AG04449 (cell line): ENCODE data around the gene GPX7.

Source experiments
- CTCF ChIA-PET: fragments of 350-600 bp; formaldehyde crosslinking; extraction: SDS; loops from one replicate; lab custom pipeline; 2021; ENCODE audit warnings: antibody characterized with exemption; lab: Yijun Ruan, JAX
- POLR2A ChIA-PET: fragments of 400-600, 350-600 bp; formaldehyde crosslinking; extraction: SDS; loops from one replicate; lab custom pipeline; 2020; ENCODE audit warnings: antibody characterized with exemption, inconsistent platforms; lab: Yijun Ruan, JAX
- DNase-seq: peaks from one replicate; pipeline ENCODE4 v3.0.0-alpha.2; 2010; ENCODE audit warnings: low read depth, low spot score
- H3K4me3 ChIP-seq: 2 replicates; pipeline ENCODE4 v1.5.1; 2011; ENCODE audit warnings: low read depth, mild to moderate bottlenecking, control low read depth, low read length
- TF ChIP-seq, protein P1 (sequence below): IDR thresholded peaks from one replicate; pipeline ENCODE4 v1.5.1; 2011; ENCODE audit warnings: mild to moderate bottlenecking, moderate library complexity, low read length, control low read depth, inconsistent platforms; ENCODE audit not compliant: insufficient read depth; ENCODE audit errors: missing control alignments

GPX7 gene

DNA sequence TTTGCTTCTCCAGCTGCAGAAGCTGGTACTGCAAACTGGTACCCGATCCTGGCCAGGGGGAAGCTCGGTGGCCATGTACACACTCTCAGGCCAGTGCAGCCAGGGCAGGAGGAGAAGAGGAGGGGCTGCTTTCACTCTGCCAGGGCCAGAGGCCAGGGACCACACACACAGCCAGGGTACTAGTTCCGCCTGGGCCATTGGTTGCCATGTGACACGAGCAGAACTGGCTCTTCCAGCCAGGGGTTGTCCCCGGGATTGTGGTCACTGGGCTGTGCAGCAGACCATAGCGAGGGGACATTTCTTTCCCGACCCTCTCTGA, 27.1 kb downstream of the GPX7 start:
- POLR2A ChIA-PET, result no interaction called here
- DNase-seq, result no peak
- TF ChIP-seq, protein P1, sequence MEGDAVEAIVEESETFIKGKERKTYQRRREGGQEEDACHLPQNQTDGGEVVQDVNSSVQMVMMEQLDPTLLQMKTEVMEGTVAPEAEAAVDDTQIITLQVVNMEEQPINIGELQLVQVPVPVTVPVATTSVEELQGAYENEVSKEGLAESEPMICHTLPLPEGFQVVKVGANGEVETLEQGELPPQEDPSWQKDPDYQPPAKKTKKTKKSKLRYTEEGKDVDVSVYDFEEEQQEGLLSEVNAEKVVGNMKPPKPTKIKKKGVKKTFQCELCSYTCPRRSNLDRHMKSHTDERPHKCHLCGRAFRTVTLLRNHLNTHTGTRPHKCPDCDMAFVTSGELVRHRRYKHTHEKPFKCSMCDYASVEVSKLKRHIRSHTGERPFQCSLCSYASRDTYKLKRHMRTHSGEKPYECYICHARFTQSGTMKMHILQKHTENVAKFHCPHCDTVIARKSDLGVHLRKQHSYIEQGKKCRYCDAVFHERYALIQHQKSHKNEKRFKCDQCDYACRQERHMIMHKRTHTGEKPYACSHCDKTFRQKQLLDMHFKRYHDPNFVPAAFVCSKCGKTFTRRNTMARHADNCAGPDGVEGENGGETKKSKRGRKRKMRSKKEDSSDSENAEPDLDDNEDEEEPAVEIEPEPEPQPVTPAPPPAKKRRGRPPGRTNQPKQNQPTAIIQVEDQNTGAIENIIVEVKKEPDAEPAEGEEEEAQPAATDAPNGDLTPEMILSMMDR, result no peak
- CTCF ChIA-PET, result no interaction called here
- no peak overlapping the region for H3K4me3 ChIP-seq

- ChIA-PET CTCF (no interaction called here), POLR2A (no interaction called here)
- H3K4me3 ChIP-seq, result no peak overlapping the region
- TF ChIP-seq, protein P1, result no peak
- DNase-seq, result no peak
Measured at GRCh38 chr1:52629667-52630066, 27.5 kb downstream of the GPX7 start.

- no peak for DNase-seq
- ChIA-PET POLR2A (no interaction called here), CTCF (no interaction called here)
- no peak overlapping the region for H3K4me3 ChIP-seq
- TF ChIP-seq, protein P1, result no peak
Measured at GRCh38 chr1:52631759-52632331, 29.7 kb downstream of the GPX7 start.

DNA sequence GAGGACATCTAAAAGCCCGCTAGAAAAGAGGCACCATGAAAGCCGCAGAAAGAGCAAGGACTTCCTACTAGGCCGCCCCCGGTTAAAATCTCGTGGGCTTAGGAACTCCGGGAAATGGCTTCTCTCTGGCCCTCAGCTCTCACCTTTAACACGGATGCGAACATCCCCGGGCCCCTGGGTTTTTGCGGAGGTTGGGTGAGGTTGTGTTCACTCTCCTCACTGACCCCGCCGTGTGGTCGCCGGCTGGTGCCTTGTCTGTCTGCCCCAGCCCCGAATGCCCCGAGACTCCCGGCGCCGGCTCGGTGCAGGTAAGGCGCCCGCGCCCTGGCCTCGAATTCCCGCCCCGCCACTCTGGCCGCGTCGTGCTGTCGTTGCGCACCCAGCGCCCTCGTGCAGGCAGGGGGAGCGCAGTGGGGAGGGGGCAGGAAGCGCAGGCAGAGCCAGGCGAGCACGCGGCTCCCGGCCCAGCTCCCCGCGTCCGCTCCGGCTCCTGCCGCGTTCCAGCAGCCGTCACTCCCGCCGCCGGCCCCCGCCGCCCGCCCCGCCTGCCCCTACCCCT, 30.6 kb downstream of the GPX7 start, which contains the start of gene SHISAL2A:
TSS of gene SHISAL2A (plus strand) at position 437 of the 559 bp plus-strand sequence. CDS start 326 bp downstream, outside the sequence.
- H3K4me3 ChIP-seq, result peak within 1 kb of the TSS; percentile 46
- ChIA-PET POLR2A (no interaction called here), CTCF (interaction anchor here (0.9 kb wide), 1 partner anchor 19 kb away, joined by 4 read pairs; no protein-coding TSS in a partner anchor)
- TF ChIP-seq, protein P1, result no peak
- DNase-seq, result no peak

GRCh38 chr1:52633291-52633754, 31.2 kb downstream of the GPX7 start:
- TF ChIP-seq, protein P1, result no peak
- ChIA-PET CTCF (interaction anchor here (0.9 to 1.3 kb wide), 2 partner anchors 19 to 53 kb away, joined by 4 to 5 read pairs; no protein-coding TSS in a partner anchor), POLR2A (no interaction called here)
- DNase-seq, result no peak
- H3K4me3 ChIP-seq, result peak overlapping the region; percentile 46

GRCh38 chr1:52634111-52634510, 31.9 kb downstream of the GPX7 start:
- TF ChIP-seq, protein P1, result no peak
- POLR2A ChIA-PET, result no interaction called here
- H3K4me3 ChIP-seq, result no peak overlapping the region
- CTCF ChIA-PET, result interaction anchor here (1.3 kb wide), 1 partner anchor 52 kb away, joined by 5 read pairs; no protein-coding TSS in a partner anchor
- no peak for DNase-seq
